ENCODE results near the gene ATP7A.
"Not testable (repeated sequence)": the region's sequence is repeated elsewhere in the genome, so short reads cannot be mapped to it uniquely, and the experiment has no call there.

ATP7A gene

DNA sequence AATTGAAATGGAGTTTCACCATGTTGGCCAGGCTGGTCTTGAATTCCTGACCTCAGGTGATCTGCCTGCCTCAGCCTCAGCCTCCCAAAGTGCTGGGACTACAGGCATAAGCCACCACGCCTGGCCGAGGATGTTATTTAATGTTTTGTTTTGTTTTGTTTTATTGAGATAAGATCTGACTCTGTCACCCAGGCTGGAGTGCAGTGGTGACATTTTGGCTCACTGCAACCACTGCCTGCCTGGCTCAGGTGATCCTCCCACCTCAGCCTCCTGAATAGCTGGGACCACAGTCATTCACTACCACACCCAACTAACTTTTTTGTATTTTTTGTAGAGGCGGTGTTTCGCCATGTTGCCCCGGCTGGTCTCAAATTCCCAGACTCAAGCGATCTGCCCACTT is 34.5 kb downstream of the ATP7A start:
- in situ Hi-C loops (cut with MboI; ENCODE audit: low sequenced_read_pairs): not testable (repeated sequence)

DNA sequence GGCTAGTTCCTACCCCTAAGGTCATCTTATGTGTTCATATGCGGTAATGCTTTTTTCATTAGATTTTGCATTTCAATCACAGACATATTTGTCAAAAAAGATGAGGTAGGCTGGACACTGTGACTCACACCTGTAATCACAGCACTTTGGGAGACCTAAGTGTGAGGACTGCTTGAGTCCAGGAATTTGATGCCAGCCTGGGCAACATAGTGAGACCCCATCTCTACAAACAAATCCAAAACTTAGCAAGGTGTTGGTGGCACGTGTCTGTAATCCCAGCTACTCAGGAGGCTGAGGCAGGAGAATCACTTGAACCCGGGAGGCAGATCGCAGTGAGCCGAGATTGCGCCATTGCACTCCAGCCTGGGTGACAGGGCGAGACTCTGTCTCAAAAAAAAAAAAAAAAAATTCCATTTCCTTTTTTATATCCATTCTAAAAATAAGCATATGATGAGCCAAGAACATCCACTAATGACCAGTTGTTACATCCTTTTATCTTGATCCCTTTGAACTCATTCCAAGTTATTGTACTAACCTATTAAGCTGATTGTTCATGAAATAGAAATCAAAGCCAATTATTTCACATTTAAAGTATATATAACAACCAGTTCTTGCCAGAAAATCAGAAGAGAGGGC is 35.5 kb downstream of the ATP7A start:
- in situ Hi-C loops (cut with MboI; ENCODE audit: low sequenced_read_pairs): no loop called here

DNA sequence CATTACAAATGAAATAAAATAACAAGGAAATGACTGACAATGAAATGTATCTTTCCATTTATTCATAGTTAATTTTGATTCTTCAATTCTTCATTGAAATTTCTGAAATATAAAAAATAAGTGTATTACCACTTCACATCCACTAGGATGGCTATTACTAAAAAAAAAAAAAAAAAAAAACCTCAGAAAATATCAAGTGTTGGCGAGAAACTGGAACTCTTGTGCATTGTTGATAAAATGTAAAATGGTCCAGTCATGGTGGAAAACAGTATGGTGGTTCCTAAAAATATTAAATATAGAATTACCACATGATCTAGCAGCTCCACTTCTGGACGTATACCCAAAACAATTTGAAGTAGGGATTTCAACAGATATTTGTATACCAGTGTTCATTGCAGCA is 36.1 kb downstream of the ATP7A start:
- in situ Hi-C loops (cut with MboI; ENCODE audit: low sequenced_read_pairs): no loop called here

DNA sequence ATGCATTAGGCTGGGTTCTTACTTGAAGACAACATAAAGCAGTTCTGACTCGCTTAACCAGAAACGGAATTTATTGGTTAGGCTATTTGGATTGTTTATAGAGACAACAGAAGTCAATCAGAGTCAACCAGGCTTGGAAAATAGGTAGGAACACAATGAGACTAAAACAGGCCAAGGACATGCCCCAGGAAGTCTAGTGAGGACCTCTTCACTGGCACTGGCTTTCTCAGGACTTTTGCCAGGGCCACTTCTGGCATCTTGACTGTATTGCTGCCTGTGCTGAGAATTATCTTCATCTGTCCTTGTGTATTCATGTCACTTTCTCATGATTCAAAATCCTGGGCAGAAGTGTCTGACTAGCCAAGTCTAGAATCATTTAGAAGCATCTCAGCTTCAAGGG is 39.3 kb downstream of the ATP7A start:
- in situ Hi-C loops (cut with MboI; ENCODE audit: low sequenced_read_pairs): no loop called here

DNA sequence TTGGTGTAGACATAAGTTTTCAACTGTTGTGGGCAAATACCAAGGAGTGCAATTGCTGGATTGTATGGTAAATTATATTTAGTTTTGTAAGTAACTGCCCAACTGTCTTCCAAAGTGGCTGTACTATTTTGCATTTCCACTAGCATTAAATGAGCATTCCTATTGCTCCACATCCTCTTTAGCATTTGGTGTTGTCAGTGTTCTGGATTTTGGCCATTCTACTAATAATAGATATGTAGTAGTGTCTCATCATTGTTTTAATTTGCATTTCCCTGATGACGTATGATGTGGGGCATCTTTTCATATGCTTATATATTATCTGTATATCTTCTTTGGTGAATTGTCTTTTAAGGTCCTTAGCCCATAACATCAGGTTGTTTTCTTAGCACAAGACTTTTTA is 41.7 kb downstream of the ATP7A start:
- in situ Hi-C loops (cut with MboI; ENCODE audit: low sequenced_read_pairs): no loop called here

DNA sequence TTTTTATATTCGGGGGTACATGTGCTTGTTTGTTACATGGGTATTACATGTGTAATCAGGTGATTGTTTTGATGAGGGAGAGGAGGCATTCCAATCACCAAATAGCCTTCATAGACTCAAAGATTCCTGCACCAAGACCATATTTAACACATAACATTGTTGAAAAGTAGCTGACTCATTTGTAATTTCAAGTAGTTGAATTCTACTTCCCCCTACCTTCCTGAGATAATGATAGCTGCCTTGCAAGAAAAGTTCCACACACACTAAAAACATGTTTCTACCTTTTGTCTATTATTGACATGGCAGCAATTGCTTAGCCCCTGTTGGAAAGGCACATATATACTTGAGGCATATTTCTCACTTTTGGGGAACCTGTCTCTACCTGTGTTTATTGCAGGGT is 42.8 kb downstream of the ATP7A start:
- in situ Hi-C loops (cut with MboI; ENCODE audit: low sequenced_read_pairs): no loop called here

DNA sequence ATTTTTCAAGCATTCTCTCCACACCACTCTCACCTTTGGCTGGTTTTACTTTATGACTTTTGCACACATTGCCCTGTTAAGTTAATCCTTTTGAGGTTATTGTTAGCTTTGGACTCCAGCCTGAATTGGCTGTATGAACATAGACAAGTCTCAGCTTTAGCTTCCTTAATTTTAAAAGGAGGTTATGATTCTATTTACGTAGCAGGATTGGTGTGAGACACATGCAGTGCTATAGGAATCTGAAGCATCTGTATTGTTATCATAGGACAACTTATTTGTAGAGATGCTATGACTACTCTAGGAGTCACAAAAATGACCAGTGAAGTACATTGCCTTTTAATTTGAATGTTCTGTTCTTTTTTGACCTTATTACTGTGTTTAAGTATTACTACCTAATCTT is 43.2 kb downstream of the ATP7A start:
- in situ Hi-C loops (cut with MboI; ENCODE audit: low sequenced_read_pairs): no loop called here

DNA sequence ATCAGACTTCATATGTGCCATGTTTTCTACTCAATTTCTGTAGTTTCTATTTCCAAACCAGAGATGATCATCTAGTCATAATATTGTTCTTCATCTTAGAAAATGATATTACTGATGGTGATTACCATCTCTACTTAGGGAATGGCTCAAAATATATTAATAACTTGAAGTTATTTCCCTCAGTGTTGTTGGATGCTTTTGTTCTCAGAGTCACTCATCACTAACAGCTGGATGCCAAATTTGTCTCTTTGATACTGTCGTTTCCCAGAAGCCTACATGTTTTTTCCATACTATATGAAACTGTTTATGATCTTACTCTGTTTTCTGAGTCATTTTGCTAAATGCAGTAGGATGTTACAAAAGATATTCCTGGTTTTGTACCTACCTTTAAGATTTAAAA is 50.1 kb downstream of the ATP7A start:
- in situ Hi-C loops (cut with MboI; ENCODE audit: low sequenced_read_pairs): no loop called here

DNA sequence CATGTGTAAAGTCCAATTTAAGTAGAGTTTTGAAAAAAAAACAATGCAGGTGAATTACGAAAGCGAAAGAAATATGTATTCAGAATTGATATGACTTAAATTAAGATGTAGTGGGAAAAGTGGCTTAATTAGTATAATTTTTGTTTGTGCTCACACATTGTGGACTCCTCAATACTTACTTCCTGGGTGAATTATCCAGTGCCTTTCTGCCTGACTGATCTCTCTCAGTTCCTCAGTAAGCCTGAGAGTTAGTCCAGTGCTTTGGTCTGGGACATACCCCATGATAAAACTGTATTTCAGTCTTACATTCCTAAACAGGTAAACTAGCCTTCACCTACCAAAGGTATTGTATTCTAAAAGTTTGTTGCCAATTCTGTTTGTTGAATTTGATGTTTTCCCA is 50.6 kb downstream of the ATP7A start:
- in situ Hi-C loops (cut with MboI; ENCODE audit: low sequenced_read_pairs): no loop called here

DNA sequence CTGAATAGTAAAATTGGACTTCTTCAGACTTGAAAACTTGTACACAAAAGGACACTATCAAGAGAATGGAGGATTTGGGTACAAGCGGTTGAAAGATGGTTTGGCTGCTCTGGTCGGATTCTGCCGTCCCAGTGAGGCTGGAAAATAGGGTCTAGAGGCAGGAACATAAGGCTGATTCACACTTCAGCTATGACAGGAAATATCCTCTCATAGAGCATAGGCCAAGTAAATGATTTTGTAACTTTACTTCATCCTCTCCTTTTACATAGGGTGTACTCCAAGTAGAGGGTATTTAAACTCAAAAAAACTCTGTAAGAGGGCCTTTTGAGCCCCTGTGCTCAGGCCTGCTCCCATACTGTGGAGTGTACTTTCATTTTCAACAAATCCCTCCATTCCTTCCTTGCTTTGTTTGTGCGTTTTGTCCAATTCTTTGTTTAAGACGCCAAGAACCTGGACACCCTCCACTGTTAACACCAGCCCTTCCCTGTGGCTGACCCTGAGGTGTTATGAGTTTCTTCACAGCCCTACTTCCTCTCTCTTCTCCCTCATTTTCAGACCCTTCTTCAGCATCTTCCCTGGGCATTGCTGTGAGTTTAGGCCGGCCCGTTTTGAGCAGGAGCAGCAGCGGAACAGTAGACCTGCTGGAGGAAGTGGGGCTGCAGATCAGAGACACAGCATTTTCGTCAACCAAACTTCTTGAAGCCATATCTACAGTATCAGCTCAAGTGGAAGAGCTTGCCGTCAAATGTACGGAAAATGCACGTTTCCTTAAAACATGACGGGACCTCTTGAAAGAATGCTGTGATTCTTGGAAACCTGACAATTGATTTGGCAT is 51.8 kb downstream of the ATP7A start:
- in situ Hi-C loops (cut with MboI; ENCODE audit: low sequenced_read_pairs): no loop called here

DNA sequence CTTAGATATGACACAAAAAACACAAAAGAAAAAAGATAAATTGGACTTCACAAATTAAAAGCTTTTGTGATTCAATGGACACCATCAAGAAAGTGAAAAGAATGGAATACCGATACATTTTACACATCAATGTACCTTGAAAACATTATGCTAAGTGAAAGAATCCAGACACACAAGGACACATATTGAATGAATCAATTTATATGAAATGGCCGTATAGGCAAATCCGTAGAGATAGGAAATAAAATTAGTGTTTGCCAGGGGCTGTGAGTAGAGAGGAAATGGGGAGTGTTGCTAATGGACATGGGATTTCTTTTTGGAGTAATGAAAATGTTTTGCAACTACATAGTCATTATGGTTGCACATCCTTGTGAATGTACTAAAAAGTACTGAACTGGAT is 55.9 kb downstream of the ATP7A start:
- in situ Hi-C loops (cut with MboI; ENCODE audit: low sequenced_read_pairs): no loop called here

DNA sequence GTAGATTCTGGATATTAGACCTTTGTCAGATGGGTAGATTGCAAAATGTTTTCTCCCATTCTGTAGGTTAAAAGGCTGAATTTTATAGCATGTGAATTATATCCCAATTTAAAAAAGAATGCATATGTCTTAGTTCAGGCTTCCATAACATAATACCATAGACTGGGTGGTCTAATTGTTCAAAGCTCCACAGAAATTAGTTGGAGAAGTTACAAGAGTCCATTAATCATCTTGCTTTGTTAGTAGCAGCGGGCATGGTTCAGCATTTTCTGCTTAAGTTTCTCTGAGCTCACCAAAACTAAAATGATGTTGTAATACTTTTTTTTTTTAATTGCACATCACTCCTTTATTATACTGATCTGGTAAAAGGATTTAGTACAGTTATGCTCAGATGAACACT is 57.1 kb downstream of the ATP7A start:
- in situ Hi-C loops (cut with MboI; ENCODE audit: low sequenced_read_pairs): no loop called here

DNA sequence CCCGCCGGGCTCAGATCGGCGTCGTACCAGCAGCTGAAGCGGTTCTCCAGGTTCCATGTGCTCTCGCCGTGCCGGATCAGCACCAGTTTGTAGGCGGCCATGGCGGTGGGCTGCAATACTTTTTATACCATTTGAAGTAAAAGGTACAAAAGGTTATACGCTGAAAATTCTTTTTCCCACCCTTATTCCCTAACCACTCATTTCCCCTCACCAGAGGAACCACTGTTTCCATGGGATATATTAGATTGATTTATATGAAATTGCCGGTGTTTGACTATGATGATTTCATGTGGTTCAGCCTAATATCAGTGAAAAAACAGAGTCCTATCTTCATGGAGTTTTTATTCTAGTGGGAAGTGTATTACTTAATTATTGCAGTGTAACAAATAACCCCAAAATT is 59.0 kb downstream of the ATP7A start, which contains the start of gene PGAM4:
PGAM4 (minus strand) TSS at position 101 of the 400 bp plus-strand sequence; CDS start at position 101, 0 bp downstream.
- in situ Hi-C loops (cut with MboI; ENCODE audit: low sequenced_read_pairs): no loop called here

DNA sequence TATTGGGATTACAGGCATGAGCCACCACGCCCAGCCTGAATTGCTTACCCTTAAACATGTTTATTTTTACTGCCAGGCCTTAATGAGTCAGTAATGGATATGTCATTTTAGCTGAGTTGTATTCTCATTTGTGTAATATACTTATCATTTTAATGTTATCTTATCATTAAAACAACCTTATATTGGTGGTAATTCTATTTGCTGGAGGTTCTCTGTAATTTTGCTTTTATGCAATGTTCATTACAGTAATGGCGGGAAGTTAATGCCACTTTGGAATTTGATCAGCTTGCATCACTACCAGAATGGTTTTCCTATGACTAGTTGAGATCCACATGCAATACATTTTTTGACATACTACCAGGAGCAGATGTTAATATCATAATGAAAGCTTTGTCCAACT is 65.3 kb downstream of the ATP7A start:
- in situ Hi-C loops (cut with MboI; ENCODE audit: low sequenced_read_pairs): no loop called here

DNA sequence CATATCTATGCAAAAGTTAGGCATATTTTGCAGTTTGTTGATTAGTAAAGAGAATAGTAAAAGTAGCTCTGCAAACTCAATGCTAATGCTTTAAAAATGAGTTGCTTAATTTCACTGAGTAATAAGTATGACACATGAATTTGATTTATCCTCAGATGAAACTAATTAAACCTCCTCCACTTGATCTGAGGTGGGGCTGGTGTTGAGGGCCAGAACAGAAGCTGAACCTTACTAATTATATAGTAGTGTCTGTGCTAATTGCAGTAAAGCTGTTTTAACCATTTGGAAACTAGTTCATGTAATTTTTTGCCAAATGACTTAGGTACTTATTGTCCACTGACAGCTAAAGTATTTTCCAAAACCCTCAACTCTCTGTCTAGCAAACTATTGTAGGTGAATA is 66.6 kb downstream of the ATP7A start:
- in situ Hi-C loops (cut with MboI; ENCODE audit: low sequenced_read_pairs): no loop called here

DNA sequence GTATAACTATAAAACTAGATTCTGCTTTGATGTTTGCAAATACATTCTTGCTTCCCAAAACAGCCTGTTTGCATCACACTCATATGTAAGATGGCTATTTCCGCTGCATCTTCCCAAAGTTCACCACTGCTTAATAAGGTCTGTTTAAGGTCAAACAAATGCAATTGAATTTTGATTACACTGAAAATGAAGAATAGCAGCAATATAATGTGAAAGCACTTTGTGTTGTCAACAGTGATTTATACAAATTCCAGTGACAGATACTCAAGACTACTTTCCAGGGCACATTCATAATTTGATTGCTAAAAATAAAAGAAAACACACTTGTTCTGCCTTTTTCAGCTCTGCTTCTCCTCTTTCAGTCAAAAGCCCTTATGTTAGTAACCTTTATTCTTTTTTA is 67.0 kb downstream of the ATP7A start:
- in situ Hi-C loops (cut with MboI; ENCODE audit: low sequenced_read_pairs): no loop called here

DNA sequence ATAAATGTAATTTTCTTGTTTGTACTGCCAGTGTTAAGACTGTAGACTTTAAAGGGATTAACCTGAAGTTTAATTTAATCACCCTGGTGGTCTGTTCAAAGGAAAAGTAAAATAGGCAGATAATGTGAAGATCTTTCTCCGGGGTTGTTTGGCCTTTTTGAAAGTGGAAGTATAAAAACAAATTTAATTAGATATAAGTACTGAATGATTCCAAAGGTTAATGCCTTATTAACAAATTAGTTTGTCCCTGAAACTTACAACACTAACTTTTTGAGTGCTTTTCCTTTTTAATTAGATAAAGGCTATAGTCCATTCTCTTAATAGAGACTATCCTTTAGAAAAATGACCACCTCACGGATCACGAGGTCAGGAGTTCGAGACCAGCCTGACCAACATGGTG is 69.4 kb downstream of the ATP7A start:
- in situ Hi-C loops (cut with MboI; ENCODE audit: low sequenced_read_pairs): no loop called here

DNA sequence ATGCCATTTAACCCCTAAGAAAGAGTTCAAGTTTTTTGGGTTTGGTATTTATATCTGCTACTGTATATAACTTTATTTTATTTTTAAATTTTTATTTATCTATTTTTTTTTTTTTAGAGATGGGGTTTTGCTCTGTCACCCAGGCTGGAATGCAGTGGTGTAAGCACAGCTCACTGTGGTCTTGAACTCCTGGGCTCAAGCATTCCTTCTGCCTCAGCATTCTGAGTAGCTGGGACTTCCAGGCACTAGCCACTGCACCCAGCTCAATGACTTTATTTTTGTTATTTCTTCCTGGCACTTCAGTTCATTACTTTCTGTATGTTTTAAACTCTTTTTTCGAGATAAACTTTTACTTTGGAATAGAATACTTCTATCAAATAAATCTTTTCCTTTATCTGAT is 101.4 kb downstream of the ATP7A start:
- in situ Hi-C loops (cut with MboI; ENCODE audit: low sequenced_read_pairs): no loop called here

DNA sequence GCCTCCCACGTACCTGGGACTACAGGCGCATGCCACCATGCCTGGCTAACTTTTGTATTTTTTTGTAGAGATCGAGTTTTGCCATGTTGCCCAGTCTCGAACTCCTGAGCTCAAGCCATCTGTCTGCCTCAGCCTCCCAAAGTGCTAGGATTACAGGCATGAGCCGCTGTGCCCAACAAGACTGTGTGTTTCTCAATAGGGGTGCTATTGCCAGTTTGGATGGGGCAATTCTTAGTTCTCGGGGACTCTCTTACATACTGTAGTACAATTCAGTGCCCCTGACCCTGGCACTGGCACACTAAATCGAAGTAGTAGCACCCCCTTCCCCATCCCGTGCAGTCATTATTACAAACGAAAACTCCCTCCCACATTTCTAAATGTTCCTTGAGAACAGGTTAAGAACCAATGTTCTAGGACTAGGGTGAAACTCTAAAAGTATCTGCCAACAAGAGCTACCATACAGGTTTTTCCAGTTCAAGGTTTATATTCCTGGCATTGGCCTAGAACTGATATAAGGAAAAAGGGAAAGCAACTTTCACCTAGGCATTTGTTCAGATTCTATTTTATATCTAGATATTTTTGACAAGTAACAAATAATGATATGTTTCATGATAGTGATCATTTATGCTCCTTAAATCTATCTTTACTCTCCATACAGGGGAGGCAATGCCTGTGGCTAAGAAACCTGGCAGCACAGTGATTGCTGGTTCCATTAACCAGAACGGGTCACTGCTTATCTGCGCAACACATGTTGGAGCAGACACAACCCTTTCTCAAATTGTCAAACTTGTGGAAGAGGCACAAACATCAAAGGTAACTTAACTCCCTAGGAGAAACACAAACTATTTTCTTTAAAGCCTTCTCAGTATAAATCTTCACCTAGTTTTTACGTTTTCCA is 109.3 kb downstream of the ATP7A start:
- in situ Hi-C loops (cut with MboI; ENCODE audit: low sequenced_read_pairs): loop anchor here (10.0 kb wide), 1 partner anchor 105 kb away; the partner anchor contains the start of gene ATP7A

DNA sequence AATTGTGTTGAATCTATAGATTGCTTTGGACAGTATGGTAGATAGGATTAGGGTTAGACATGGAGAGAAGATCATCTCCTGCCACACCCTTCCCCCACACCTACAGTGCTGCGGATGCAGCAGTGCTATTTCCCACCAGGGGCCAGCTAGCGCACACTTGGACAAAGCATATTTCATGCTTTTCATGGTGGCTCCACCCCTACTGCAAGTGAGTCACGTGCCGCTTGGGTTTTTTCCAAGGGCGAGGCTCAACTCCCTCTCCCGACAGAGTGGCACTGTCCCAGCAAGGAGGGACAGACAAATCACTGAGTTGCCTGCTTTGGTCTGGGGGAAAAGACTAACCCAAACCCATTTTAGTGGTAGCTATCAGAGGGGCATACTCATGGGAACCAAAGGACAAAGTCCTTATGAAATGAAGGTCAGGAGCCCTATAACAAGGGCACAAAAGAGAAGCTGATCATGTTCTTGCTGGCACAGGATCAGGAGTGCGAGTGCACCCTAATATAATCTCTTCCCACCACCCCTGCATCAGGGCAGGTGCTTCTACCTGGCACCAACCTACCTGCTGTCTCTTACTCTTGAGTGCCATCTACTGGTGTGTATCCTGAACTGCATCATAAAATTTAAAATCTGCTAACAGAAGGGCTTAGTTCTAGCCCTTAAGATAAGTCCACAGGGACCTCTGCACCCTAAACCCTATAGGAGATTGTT is 114.0 kb downstream of the ATP7A start:
- in situ Hi-C loops (cut with MboI; ENCODE audit: low sequenced_read_pairs): loop anchor here (10.0 to 25.0 kb wide), 2 partner anchors 110 to 1462 kb away; partner anchors contain the start of gene ATP7A

DNA sequence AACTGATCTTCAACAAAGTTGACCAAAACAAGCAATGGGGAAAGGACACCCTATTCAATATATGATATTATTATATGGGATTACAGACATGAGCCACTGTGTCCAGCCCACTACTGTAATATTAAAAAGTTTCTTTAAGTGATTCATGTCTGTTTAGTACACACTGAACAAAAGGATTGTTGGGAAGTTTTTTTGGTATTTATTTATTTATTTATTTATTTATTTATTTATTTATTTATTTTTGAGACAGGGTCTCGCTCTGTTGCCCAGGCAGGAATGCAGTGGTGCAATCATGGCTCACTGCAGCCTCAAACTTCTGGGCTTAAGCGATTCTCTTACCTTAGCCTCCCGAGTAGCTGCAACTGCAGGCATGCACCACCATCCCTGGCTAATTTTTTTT is 117.3 kb downstream of the ATP7A start:
- in situ Hi-C loops (cut with MboI; ENCODE audit: low sequenced_read_pairs): loop anchor here (10.0 to 25.0 kb wide), 2 partner anchors 113 to 1465 kb away; partner anchors contain the start of gene ATP7A

Measured in HL-60/S4 treated with retinoic acid at 250 ng/mL for 4 days and 3 days (cell line).